GM19438 (cell line): ENCODE data around the gene KBTBD3.

Source experiments
- ATAC-seq: cut with Tn5 transposase; IDR thresholded peaks from one replicate; pipeline ENCODE4 v1.9.1; 2021; ENCODE audit warnings: low read depth; ENCODE audit not compliant: unreplicated experiment

KBTBD3 gene, protein sequence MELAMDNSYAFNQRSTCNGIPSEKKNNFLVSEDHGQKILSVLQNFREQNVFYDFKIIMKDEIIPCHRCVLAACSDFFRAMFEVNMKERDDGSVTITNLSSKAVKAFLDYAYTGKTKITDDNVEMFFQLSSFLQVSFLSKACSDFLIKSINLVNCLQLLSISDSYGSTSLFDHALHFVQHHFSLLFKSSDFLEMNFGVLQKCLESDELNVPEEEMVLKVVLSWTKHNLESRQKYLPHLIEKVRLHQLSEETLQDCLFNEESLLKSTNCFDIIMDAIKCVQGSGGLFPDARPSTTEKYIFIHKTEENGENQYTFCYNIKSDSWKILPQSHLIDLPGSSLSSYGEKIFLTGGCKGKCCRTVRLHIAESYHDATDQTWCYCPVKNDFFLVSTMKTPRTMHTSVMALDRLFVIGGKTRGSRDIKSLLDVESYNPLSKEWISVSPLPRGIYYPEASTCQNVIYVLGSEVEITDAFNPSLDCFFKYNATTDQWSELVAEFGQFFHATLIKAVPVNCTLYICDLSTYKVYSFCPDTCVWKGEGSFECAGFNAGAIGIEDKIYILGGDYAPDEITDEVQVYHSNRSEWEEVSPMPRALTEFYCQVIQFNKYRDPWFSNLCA

DNA sequence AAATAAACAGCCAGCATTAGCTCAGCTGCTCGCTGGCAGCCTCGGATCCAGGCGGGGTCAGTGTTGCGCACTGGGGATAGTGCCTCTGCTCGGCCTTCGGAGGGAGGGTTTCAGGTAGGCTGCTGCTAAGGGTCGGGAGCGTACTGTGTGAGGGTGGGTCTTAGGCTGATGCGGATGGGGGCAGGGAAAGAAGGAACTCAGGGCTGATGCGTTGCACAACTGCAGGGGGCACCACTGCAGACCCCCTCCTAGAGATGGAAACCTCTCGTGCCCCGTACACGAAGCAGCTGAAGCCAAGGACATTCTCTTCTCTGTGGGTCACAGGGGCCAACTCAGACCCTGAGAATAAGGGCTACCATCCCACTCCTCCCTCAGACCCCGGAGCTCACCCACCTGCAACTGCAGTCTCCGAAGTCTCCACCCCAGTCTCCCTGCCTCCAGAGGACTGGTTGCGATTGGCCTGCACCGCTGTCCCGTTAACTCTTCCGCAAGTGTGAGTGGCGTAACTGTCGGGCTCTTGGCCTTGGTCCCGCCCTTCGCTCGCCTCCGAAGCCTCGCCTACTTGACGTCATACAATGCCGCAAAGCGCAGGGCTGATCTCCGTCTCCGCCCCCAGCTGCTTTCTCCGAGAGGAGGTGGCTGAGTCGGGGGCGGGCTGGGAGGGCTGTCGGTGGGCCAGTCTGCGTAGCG lies at the start of gene KBTBD3:
Gene KBTBD3 (minus strand): TSS at position 429 of the 690 bp plus-strand sequence. CDS start 18,250 bp downstream, outside the sequence.
- peak; percentile 92 for ATAC-seq

DNA sequence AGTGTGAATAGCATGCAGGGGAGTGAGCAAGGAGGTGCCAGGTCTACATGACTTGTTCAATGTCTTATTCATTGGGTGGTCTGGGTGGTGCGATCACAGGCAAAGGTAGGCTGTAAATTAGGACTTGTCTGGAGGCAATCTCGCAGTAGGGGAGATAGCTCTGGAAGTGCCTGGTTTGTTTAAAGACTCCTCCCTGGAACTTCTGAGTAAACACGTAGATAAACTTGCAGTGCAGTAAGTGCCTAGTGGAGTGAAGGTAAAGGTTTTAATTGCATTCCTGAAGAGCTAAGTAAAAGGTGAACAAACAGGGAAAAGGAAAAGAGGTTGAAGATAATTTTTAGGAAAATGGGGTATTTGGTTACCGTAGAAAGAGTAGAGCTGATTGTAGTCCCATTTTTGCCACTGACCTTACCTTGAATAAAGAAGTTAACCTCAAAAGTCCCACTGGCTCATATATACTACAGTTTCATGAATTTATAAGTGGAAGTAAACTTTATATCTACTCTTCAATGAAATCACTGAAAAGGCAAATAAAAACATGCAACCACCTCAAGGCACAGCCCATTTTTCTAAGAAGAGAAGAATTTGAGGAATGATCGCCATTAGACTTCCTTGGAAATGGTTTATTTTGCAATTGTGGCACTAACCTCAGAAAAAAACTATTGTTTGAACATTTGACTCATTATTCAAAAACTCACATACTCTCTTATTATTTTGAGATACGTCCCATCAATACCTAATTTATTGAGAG lies 44.6 kb upstream of the KBTBD3 start:
- no peak for ATAC-seq

DNA sequence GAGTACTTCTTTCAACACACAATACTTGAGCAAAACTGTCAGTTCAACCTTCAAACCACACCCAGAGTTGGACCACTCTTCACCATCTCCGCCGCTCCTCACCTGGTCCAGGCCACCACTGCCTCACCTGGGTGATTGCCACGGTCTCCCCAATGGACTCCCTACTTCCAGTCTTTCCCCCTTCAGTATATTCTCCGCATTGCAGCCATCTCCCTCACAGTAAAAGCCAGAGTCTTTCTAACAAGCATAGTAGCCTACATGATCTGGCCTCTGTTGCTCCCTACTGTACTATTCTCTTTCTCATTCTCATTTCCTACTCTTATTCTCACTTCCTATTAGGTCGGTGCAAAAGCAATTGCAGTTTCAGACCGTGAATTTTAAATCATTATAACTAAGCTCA lies 28.8 kb upstream of the KBTBD3 start:
- no peak for ATAC-seq

DNA sequence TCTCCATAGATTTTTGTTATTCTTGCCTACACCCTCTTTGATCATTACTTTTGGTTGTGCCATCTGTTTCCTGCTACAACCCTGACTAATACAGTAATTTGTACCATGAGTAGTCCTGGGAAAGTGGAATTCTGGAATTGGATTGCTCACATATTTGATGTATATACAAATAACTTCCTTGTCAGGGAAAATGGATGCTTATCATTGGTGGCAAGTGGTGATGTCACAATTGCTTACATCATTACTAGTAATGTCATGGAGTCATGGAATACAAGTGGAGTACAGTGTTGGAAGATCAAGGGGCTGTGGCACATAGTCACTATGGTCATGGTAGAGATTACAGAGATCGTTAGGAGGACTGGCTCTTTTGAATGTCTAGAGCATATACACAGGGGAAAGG lies 24.7 kb upstream of the KBTBD3 start:
- ATAC-seq = no peak

DNA sequence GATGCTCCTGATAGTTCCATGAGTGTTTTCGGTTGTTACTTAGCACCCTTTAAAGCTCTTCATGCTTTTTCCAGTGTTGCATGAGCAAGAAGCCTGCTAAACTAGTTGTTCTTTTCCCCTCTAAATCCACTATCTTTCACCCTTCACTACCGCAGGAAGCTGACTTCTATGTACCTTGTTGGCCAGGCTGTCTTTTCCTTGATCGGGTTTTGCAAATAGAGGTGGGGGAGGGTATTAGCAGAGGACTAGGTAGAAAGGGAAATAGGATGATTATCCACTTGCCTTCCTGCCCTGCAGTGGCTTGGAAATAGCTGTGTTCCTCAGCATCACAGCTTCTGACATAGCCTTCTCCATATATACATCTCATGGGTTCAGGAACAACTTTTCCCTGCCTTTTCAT lies 24.2 kb upstream of the KBTBD3 start:
- no peak for ATAC-seq

DNA sequence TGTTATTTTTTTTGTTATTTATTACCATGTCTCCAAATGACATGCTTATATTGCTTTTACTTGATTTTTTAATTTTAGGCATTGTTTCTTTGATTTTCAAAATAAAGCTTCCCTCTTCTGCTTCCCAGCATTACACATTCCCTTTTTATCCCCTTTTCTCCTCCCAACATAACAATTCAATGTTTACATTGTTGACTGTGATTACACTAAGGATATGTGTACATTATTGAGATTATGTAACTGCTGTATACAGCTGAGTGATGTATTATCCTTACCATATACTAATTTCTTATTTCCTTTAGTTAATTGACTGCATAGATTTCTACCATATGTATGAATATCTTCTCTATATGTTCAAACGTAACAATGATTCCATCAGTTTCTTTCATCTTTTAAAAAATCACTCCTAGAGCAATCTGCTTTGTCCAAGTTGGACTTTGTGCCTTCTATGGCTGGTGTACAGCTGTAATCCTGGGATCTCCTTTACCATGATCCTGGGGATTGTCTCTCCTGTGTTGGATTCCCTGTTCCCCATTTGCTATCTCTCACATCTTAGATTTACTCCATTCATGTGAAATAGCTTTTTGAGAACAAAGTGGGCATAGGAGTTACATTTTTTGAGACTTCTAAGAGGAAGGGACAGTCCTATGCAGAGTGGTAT lies 21.9 kb upstream of the KBTBD3 start:
- ATAC-seq = no peak

DNA sequence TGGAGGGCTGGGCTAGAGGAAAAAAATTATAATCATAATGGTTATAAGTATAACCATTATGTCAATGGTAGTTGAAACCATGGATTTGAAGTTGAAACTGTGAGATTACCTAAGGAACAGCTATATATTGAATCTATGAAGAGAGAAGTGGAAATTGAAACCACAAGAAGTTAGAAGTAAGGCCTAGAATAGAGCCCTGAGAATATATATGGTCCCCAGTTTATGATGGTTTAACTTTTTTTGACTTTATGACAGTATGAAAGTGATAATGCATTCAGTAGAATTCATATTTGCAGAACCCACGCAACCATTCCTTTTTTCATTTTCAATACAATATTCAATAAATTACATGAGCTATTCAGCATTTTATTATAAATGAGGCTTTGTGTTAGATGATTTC lies 15.3 kb upstream of the KBTBD3 start:
- no peak for ATAC-seq

DNA sequence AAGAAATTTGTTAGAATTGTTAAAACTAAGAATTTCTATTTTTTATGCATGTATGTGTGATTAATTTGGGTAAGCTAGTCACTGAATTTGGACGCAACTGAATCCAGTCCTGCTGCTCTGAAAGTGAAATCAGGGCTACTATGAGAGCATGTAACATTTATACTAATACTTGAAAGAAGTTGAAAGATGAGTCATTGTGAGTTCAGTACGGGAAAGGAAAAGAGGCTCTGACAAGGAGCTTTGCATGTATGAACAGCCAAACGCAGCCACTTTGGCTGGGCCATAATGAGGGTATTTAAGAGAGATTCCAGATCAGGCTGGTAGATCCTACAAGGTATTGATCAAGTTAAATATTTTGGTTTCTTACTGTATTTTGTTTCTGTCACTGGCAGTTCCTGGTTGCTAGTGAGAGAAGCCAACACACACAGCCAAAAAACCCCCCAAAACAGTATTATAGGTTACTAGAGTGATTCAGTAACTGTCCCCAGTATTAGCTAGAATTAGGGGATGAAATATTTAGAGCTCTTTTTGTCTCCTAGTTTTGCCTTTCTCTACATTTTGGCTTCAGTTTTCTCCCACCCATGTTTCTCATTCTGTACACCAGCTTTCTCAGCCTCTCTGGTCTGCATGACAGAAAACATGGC lies 14.5 kb upstream of the KBTBD3 start:
- ATAC-seq = peak; percentile 97

DNA sequence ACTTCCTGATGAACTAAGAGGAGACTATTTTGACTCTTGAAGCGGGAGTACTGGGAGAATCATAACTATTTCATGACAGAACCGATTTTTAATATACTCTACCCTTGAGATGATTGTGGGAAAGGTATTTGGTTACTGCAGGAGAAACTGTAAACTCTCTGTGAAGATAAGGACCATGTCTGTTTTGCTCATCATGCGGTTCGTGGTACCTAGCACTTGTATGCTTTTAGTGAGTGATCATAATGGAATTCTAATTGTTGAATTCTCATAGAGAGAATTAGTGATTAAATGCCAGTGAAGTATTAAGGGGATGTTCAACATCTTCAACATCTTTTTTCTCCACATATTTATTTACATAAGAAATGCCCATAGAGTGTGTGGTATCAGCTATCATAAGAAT lies 11.7 kb upstream of the KBTBD3 start:
- no peak for ATAC-seq

DNA sequence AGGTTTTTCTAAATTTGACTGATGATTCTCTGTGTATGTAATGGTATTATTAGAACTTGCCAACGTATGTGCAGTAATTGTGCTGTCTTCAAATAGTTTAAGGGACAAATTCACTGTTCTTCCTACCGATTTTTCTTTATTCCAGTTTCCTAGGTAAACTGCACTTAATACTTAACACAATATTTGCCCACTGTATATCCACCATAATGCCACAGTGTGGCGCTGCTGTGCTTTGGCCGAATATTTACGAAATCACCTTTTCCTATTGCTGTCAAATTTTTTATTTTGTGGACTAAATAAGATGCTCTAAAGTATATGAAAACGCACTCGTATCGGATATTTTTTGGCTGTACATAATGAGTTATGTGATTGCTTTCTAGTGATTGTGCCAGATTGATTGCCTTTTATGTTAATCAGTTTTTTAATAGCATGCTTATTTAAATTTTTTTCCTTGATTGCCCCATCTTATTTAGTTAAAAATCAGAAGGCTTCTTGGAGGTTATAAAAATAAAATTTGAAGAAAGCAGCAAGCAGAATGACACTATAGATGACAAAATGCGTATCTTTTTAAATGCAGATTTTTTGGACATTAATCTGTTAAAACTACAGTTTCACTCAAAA lies 10.8 kb upstream of the KBTBD3 start:
- no peak for ATAC-seq

DNA sequence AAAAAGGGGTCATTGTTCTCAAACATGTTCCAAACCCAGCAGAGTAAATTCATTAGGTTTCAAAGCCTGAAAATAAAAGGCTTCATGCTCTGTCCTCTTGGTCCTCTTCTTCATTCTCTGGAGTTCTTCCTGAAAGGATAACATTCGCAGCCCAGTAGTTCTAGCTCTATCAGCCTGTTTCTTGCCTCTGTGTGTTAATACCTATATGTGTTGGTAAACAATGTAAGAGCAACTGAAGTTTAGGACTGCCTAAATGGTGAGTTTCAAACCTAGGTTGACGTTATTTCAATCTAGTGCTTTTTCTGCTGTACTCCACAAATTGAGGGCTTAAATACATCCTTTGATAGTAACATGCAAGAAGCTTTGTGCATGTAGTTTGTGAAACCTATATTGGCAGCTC lies 9.7 kb upstream of the KBTBD3 start:
- no peak for ATAC-seq

DNA sequence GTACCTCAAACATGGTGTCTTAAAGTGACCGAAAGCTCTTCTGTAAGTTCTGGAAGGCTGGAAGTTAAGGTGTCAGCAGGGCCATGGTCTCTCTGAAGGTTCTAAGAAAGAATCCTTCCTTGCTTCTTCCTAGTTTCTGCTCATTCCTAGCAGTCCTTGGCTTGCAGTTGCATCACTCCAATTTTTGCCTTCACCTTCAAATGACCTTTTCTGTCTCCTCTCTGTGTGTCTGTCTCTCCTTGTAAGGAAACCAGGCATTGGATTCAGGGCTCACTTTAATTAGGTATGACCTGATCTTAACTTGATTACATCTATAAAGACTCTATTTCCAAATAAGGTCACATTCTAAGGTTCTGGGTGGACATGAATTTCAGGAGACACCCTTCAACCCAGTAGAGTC lies 9.0 kb upstream of the KBTBD3 start:
- no peak for ATAC-seq

DNA sequence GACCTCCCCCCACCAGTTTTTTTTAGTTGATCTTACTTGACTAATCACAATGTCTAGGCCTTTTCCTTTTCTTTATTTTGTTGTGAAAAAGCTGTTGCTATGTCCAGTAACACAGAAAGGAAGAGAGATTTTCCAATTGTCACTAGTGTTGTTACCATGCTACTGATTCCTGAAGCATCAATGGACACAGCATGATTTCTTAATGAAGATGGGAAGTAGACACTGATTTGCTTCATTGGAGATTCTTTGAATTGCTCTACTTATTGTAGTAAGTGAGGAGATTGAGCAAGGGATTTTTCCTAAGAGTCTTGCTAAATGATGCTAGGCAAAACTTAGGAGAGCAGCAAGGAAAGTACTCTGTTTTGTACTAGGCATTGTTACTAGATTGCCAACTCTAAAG lies 4.9 kb upstream of the KBTBD3 start:
- ATAC-seq = no peak

DNA sequence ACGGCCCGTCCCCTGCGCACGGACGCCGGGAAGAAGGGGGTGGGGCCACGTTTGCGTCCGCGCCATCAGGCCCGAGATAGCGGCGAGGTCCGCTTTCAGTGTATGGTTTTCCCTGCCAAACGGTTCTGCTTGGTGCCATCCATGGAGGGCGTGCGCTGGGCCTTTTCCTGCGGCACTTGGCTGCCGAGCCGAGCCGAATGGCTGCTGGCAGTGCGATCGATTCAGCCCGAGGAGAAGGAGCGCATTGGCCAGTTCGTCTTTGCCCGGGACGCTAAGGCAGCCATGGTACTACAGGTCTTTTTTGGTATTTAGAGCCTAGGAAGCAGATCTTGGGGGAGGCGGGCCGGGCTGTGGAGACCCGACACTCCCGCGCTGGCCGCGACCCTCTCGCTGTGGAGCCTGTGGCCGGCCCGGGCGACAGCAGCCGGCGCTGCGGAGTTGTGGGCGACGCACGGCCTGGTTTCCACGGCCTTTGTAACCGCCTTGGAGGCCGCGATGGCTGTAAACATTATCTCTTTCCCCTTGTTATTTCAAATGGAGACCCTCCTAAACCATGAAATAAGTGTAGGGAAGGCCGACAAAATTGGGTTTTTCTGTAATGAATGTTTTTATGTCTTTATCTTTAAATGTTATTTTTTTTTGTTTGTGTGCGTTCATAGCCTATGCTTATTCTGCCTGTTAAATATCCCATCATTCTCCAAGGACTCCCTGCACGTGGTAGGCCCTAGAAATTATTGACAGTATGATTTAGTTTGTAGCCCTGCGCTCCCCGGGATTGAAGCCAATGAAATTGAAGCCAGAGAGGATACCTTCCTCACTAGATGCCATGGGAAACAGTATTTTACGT lies 685 bp upstream of the KBTBD3 start, which contains the start of gene AASDHPPT:
Gene AASDHPPT (plus strand): TSS at position 54 of the 847 bp plus-strand sequence. CDS start 49 bp downstream, at position 103.
- ATAC-seq = peak; percentile 25

DNA sequence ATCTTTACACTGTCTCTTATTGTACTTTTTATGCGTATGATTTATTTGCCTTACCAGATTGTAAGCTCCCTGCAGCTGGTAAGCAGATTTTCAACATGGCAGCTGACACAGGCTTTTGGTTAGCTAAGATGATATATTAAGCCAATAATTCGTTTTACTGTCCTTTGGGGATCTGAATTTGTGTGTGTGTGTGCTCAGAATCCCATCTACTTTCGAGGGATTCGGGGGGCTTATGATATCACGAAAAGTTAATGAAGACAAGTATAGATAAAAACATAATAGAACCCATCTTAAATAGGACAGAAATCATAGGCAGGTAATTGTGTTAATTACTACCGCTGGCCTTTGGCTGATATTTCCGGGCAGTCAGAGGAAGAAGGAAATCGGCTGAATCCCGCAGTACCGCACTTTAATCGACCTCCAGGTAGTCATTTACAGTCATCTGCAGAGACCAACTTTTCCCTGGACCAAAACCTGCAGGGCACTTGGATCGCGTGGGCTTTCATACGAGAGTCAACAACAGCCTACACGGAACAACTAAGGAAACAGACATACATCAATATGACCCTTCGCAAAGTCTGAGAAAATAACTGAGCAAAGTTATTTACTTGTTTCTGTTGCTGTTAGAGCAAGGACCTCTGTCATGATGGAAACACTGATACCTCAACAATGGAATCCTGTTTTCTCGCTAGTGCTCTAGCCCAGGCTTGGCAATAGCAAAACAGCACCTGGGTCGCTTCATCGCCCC lies 802 bp downstream of the KBTBD3 start:
- no peak for ATAC-seq

DNA sequence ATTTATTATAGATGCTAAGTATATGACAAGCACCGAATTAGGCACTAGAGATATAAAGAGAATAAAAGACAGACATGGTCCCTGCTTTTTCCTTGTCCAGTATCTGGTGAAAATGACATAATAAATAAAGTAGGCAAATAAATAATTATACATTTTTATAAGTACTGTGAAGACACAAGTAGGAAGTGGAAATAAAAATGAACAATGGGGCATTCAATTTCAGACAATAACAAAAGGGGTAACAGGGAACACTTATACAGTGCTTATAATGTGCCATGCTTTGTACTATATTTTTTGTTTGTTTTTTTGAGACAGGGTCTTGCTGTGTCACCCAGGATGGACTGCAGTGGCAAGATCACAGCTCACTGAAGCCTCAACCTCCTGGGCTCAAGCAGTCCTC lies 4.3 kb downstream of the KBTBD3 start:
- no peak for ATAC-seq

DNA sequence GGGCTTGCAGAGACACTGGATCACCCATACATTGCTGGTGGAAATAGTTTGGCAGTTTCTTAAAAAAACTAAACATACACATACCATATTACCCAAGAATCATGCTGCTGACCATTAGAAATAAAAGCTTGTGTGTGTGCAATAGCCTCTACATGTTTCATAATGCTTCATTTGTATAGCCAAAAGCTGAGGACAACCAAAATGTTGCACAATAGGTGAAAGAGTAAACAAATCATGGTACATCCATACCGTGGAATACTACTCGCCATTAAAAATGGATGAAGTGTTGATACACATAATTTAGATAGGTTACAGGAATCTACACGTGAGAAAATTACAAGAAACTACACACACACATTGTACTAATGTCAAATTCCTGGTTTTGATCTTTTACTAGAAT lies 6.5 kb downstream of the KBTBD3 start:
- no peak for ATAC-seq

DNA sequence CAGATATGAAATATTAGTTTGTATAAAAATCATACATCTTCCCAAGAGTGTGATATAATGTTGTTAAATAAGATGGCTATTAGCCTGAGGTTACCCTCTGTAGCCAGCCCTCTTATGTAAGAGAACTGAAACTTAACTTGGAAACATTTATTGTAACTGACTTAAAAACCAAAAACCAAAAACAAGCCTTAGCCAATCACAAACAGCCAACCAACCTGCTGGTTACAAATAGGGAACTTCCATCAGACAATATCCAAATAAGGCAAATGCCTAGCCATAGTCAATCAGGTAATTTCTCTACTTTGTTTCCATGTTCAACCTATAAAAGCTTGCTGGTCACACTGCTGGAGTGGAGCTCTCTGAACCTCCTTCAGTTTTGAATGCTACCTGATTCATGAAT lies 14.1 kb downstream of the KBTBD3 start:
- ATAC-seq = no peak
